ENCODE measurements around the gene AASDH.

DNA sequence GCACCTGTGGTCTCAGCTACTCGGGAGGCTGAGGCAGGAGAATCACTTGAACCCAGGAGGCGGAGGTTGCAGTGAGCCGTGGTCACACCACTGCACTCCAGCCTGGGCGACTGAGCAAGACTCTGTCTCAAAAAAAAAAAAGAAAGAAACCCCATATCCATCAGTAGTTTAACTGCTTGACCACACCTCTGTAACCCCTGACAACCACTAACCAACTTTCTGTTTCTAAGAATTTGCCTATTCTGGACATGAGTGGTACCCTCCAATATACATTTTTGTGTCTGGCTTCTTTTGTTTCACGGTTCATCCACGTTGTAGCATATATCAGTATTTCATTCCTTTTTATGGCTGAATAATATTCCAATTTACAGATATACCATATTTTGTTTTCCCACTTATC is 39.0 kb upstream of the AASDH start:
- TF ChIP-seq, protein P1, sequence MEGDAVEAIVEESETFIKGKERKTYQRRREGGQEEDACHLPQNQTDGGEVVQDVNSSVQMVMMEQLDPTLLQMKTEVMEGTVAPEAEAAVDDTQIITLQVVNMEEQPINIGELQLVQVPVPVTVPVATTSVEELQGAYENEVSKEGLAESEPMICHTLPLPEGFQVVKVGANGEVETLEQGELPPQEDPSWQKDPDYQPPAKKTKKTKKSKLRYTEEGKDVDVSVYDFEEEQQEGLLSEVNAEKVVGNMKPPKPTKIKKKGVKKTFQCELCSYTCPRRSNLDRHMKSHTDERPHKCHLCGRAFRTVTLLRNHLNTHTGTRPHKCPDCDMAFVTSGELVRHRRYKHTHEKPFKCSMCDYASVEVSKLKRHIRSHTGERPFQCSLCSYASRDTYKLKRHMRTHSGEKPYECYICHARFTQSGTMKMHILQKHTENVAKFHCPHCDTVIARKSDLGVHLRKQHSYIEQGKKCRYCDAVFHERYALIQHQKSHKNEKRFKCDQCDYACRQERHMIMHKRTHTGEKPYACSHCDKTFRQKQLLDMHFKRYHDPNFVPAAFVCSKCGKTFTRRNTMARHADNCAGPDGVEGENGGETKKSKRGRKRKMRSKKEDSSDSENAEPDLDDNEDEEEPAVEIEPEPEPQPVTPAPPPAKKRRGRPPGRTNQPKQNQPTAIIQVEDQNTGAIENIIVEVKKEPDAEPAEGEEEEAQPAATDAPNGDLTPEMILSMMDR (IDR thresholded peaks at IDR 0.05; ENCODE audit: low read length): no peak
- TF ChIP-seq EZH2 (optimal IDR thresholded peaks at IDR 0.05; ENCODE audit: low read depth, low read length): no peak

Data from MM.1S (cell line).